Esophagus squamous epithelium (tissue), 5 donors: ENCODE data around the gene RBMY1D. TPM values are rescaled to one million over a fixed set of nuclear protein-coding genes. Genes with fewer than 3 reads are reported as not detected.
"Not testable (repeated sequence)": the region's sequence is repeated elsewhere in the genome, so short reads cannot be mapped to it uniquely, and the experiment has no call there.

ENCODE experiments used
- DNase-seq: peaks from one replicate; lab custom pipeline; 2025; lab: John Stamatoyannopoulos, UW
- H3K27ac ChIP-seq, 4 donors: fragments of 200-600 bp; sonication (generic); one replicate each; pipeline ENCODE4 v1.5.1; 2016 to 2019; ENCODE audit warnings: mild to moderate bottlenecking in 1 of 4
- H3K27me3 ChIP-seq, 4 donors: fragments of 200-600 bp; sonication (generic); 1 replicate in 3 of 4; 2 replicates in 1 of 4; pipeline versions ENCODE4 v1.5.1 to v1.6.0; 2017 to 2021; ENCODE audit warnings: antibody characterized with exemption in 1 of 4
- H3K36me3 ChIP-seq, 3 donors: fragments of 200-600 bp; sonication (generic); one replicate each; pipeline ENCODE4 v1.5.1; 2016 to 2019
- H3K4me1 ChIP-seq, 3 donors: fragments of 200-600 bp; sonication (generic); one replicate each; pipeline ENCODE4 v1.5.1; 2017 to 2019
- H3K4me3 ChIP-seq, 4 donors: fragments of 200-600 bp; sonication (generic); 1 replicate in 3 of 4; 2 replicates in 1 of 4; pipeline ENCODE4 v1.5.1; 2016 to 2019; ENCODE audit warnings: mild to moderate bottlenecking in 2 of 4, moderate library complexity in 1 of 4
- H3K9me3 ChIP-seq, 3 donors: fragments of 200-600 bp; sonication (generic); one replicate each; pipeline ENCODE4 v1.5.1; 2016 to 2019
- CTCF ChIP-seq, 6 experiments: fragments of 450-650 bp in 4 of 6; fragments of 200-600 bp in 2 of 6; sonication (generic) in 2 of 6; IDR thresholded peaks; one replicate each; pipeline ENCODE4 v1.5.1; 2016 to 2019; ENCODE audit warnings: antibody characterized with exemption in 6 of 6, mild to moderate bottlenecking in 4 of 6, moderate library complexity in 4 of 6
- POLR2A ChIP-seq, 4 donors: fragments of 450-650 bp; IDR thresholded peaks; one replicate each; pipeline ENCODE4 v1.6.1; 2017; ENCODE audit warnings: antibody characterized with exemption in 4 of 4, mild to moderate bottlenecking in 4 of 4, moderate library complexity in 3 of 4
- WGBS, 2 donors: methylation state at CpG; one replicate each; pipeline ENCODE4 v1.1.5; 2018; 5-methylcytosine and 5-hydroxymethylcytosine counted together
- intact Hi-C: fragments of 100-400 bp; cut with DNase I; formaldehyde crosslinking; loops from one replicate; pipeline ENCODE4 v1.15.0; 2022
- total RNA-seq, 4 donors: library from RNA; depleted of rRNA; stranded (reverse); fragments of >200 nt; gene quantifications; one replicate each; pipeline ENCODE4 v1.1.0, GENCODE V29; 2016
- donor health status: DM: yes; HTN: yes; CAD: no.

Gene RBMY1D
- total RNA-seq, result not detected

DNA sequence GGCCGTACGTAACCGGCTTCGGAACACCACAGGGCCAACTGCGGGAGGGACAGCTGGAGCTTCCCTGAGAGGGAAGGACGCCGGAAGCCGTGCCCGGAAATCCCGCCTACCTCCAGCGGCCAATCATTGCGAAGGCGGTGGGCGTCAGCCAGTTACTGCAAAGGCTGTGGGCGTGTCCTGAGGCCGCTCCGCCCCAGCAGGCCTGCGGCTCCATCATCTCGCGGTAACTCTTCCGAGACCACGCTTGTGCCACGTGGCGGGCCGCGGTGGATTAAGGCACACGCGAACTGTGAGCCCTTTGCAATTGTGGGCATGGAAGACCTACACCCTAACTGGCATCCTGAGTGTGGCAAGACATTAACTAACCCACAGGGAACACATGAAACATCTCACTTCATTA lies at the start of gene RBMY1D:
TSS of gene RBMY1D (minus strand) at position 101 of the 400 bp plus-strand sequence. CDS start 2,013 bp downstream, outside the sequence.
- not testable (repeated sequence) for H3K4me3 ChIP-seq

DNA sequence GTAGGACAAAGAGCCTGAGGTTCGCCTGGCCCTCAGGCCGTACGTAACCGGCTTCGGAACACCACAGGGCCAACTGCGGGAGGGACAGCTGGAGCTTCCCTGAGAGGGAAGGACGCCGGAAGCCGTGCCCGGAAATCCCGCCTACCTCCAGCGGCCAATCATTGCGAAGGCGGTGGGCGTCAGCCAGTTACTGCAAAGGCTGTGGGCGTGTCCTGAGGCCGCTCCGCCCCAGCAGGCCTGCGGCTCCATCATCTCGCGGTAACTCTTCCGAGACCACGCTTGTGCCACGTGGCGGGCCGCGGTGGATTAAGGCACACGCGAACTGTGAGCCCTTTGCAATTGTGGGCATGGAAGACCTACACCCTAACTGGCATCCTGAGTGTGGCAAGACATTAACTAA lies 23.6 kb upstream of the RBMY1D start, which contains the start of gene RBMY1E:
TSS of gene RBMY1E (minus strand) at position 101 of the 400 bp plus-strand sequence. CDS start 1,978 bp downstream, outside the sequence.
- H3K27ac ChIP-seq, H3K27me3 ChIP-seq, DNase-seq, H3K9me3 ChIP-seq, H3K4me3 ChIP-seq, intact Hi-C loops, H3K36me3 ChIP-seq, H3K4me1 ChIP-seq: not testable (repeated sequence)
- no CpG with 5 or more reads among the region's 29 CpGs for WGBS, 2 donors

More for the DNA sequence above, at the start of gene RBMY1D:
- H3K9me3 ChIP-seq, H3K4me1 ChIP-seq, intact Hi-C loops, DNase-seq, H3K27me3 ChIP-seq, H3K27ac ChIP-seq, H3K36me3 ChIP-seq: not testable (repeated sequence)
- no CpG with 5 or more reads among the region's 28 CpGs for WGBS, 2 donors

DNA sequence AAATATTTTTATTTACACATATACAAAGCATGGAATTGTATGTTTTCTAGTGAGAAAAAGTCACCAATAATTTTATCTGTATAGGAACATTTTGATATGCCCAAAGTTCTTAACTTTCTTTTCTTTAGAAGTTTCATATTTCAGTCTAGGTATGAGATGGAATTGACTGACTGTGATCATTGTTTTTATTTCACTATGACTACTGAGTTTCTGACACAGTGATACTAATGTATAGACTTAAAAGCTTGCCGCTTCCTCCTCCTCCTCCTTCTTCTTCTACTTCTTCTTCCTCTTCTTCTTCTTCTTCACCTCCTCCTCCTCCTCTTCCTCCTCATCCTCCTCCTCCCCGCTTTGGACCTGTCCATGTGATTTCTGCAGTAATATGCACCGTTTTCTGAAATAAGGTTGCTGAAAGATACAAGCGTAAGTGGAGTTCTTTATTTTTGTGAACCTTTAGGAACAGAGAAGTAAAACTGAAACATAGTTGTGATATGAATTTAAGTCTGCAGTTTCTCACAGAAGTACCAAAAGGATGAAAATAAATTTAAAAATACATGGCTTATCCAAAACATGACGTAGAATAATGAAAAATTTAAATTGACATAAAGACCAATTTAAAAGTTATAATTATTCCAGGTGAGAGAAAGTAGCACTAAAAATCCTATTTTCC lies 24.8 kb downstream of the RBMY1D start:
- H3K4me1 ChIP-seq, intact Hi-C loops, H3K27ac ChIP-seq: not testable (repeated sequence)

DNA sequence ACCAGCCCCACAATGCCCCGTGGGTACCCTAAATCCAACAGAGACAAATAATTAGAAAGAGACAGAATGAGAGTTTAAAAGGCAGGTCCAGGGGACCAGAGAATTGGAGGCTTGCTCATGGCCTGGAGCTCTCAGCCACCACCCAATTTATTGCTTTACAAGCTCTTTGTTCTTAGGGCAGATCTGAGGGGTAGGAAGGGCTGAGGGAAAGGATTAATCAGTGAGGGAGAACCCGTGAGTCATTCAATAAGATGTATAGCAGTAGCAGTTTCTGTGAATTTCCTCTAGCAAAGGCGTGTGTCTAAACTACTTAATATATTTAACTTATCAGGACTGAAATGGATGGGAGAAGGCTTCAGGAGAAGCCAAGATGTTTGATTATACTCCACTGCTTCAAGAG lies 48.8 kb downstream of the RBMY1D start:
- no peak for DNase-seq
- intact Hi-C loops, result no loop called here
- Histone ChIP-seq H3K4me1 (no peaks in the 10 kb centered on the region), H3K27me3 (no peaks in the 10 kb centered on the region), H3K9me3 (no peaks in the 10 kb centered on the region), H3K36me3 (no peaks in the 10 kb centered on the region), H3K4me3 (no peak overlapping the region), H3K27ac (no peak overlapping the region)
- TF ChIP-seq CTCF (IDR thresholded peaks at IDR 0.05) (no peak), POLR2A (IDR thresholded peaks at IDR 0.05) (no peak)
- 34% methylated on average over 3 of the region's 3 CpGs; no CpG with 5 or more reads in 1 of the 2 donors for WGBS, 2 donors

More for the DNA sequence above, 24.8 kb downstream of the RBMY1D start:
- H3K27me3 ChIP-seq, DNase-seq, H3K9me3 ChIP-seq, H3K4me3 ChIP-seq, H3K36me3 ChIP-seq: not testable (repeated sequence)
- no CpG with 5 or more reads among the region's 5 CpGs for WGBS, 2 donors

DNA sequence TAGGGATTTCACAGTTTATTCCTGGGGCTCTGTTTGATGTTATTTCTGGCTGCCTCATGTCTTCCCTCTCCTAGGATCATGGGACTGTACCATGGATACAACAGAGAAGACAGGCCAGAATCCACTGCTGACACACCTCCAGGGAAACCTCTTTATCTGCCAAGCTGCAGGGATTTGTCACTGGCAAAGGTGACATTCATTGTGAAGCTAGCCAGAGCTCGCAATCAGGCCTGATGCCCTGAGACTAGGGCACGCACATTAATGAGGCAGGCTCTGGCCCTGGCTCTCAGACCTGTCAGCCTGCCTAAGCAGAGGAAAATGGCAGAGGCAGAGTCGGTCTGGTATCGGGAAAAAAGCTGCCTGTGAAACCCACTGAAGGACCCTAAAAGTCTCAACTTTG lies 52.2 kb downstream of the RBMY1D start:
- no peak for TF ChIP-seq CTCF (IDR thresholded peaks at IDR 0.05)
- no peak for TF ChIP-seq POLR2A (IDR thresholded peaks at IDR 0.05)
- intact Hi-C loops, result no loop called here
- no peak for DNase-seq
- no peaks in the 10 kb centered on the region for H3K36me3 ChIP-seq
- H3K9me3 ChIP-seq, result no peaks in the 10 kb centered on the region
- no peaks in the 10 kb centered on the region for H3K27me3 ChIP-seq
- no peak overlapping the region for H3K4me3 ChIP-seq
- no peaks in the 10 kb centered on the region for H3K4me1 ChIP-seq
- no peak overlapping the region for H3K27ac ChIP-seq
- no CpG with 5 or more reads among the region's 4 CpGs for WGBS, 2 donors

GRCh38 chrY:21839489-21839888 lies 54.8 kb downstream of the RBMY1D start:
- no peaks in the 10 kb centered on the region for H3K4me1 ChIP-seq
- H3K27ac ChIP-seq, result no peak overlapping the region
- TF ChIP-seq POLR2A (IDR thresholded peaks at IDR 0.05) (no peak), CTCF (IDR thresholded peaks at IDR 0.05) (no peak)
- no peak overlapping the region for H3K4me3 ChIP-seq
- H3K9me3 ChIP-seq, result no peaks in the 10 kb centered on the region
- DNase-seq, result no peak
- H3K27me3 ChIP-seq, result no peaks in the 10 kb centered on the region
- no peaks in the 10 kb centered on the region for H3K36me3 ChIP-seq
- 60% methylated on average over 1 of the region's 5 CpGs; no CpG with 5 or more reads in 1 of the 2 donors for WGBS, 2 donors
- intact Hi-C loops, result no loop called here
